ENCODE data around the gene ZGRF1. TPM values are rescaled to one million over a fixed set of nuclear protein-coding genes. Genes with fewer than 3 reads are reported as not detected.

Gene ZGRF1
- polyA plus RNA-seq, 1 experiment, result 2.0 TPM

- CTCF ChIA-PET, result interaction anchor here (0.7 kb wide), 1 partner anchor 574 kb away, joined by 4 read pairs; no protein-coding TSS in a partner anchor
- no peak for DNase-seq (ENCODE audit: low read depth, low spot score)
- no peak for TF ChIP-seq CTCF (IDR thresholded peaks at IDR 0.05; ENCODE audit: low read depth, low read length)
- POLR2A ChIA-PET, result no interaction called here
- no peak overlapping the region for H3K4me3 ChIP-seq (ENCODE audit: low read depth, low read length)
- H3K27me3 ChIP-seq (ENCODE audit: control insufficient read depth, insufficient read depth, low read length), result peaks cover 72% of the 10 kb centered on the region
- no peak overlapping the region for H3K27ac ChIP-seq (ENCODE audit: low read depth, low read length)
- H3K9me3 ChIP-seq (ENCODE audit: control insufficient read depth, insufficient read depth, low read length), result peaks cover 9% of the 10 kb centered on the region; the same call in 1 of the 2 replicates
These were observed 126.2 kb downstream of the ZGRF1 start for GRCh38 chr4:112510291-112511092.

- no peak for TF ChIP-seq CTCF (IDR thresholded peaks at IDR 0.05; ENCODE audit: low read depth, low read length)
- CTCF ChIA-PET, result interaction anchor here (0.7 to 1.4 kb wide), 2 partner anchors 8 to 575 kb away, joined by 4 read pairs; no protein-coding TSS in a partner anchor
- Histone ChIP-seq H3K9me3 (ENCODE audit: control insufficient read depth, insufficient read depth, low read length) (peaks cover 9% of the 10 kb centered on the region; the same call in 1 of the 2 replicates), H3K27ac (ENCODE audit: low read depth, low read length) (no peak overlapping the region), H3K4me3 (ENCODE audit: low read depth, low read length) (peak overlapping the region; percentile 13; the same call in 1 of the 2 replicates), H3K27me3 (ENCODE audit: control insufficient read depth, insufficient read depth, low read length) (peaks cover 68% of the 10 kb centered on the region)
- no peak for DNase-seq (ENCODE audit: low read depth, low spot score)
- POLR2A ChIA-PET, result no interaction called here
These were observed 127.2 kb downstream of the ZGRF1 start for GRCh38 chr4:112509243-112510141.

- CTCF ChIA-PET, result interaction anchor here (1.4 kb wide), 1 partner anchor 9 kb away, joined by 4 read pairs; no protein-coding TSS in a partner anchor
- Histone ChIP-seq H3K9me3 (ENCODE audit: control insufficient read depth, insufficient read depth, low read length) (peaks cover 9% of the 10 kb centered on the region; the same call in 1 of the 2 replicates), H3K4me3 (ENCODE audit: low read depth, low read length) (no peak overlapping the region), H3K27me3 (ENCODE audit: control insufficient read depth, insufficient read depth, low read length) (peaks cover 59% of the 10 kb centered on the region), H3K27ac (ENCODE audit: low read depth, low read length) (no peak overlapping the region)
- POLR2A ChIA-PET, result no interaction called here
- no peak for DNase-seq (ENCODE audit: low read depth, low spot score)
- TF ChIP-seq CTCF (IDR thresholded peaks at IDR 0.05; ENCODE audit: low read depth, low read length), result no peak
These were observed 128.4 kb downstream of the ZGRF1 start for GRCh38 chr4:112508356-112508755.

GRCh38 chr4:112504807-112505206 lies 131.9 kb downstream of the ZGRF1 start:
- ChIA-PET POLR2A (no interaction called here), CTCF (interaction anchor here (1.4 kb wide), 1 partner anchor 19 kb away, joined by 4 read pairs; no protein-coding TSS in a partner anchor)
- Histone ChIP-seq H3K4me3 (ENCODE audit: low read depth, low read length) (no peak overlapping the region), H3K9me3 (ENCODE audit: control insufficient read depth, insufficient read depth, low read length) (no peaks in the 10 kb centered on the region), H3K27me3 (ENCODE audit: control insufficient read depth, insufficient read depth, low read length) (peaks cover 33% of the 10 kb centered on the region), H3K27ac (ENCODE audit: low read depth, low read length) (no peak overlapping the region)
- no peak for TF ChIP-seq CTCF (IDR thresholded peaks at IDR 0.05; ENCODE audit: low read depth, low read length)
- no peak for DNase-seq (ENCODE audit: low read depth, low spot score)
